NCI-H226 (cell line): ENCODE data around the gene TMEM225B.
A peak's percentile ranks its signal among the peaks of the same experiment; 100 is the strongest.
"Not testable (repeated sequence)": the region's sequence is repeated elsewhere in the genome, so short reads cannot be mapped to it uniquely, and the experiment has no call there.

Source experiments
- DNase-seq: peaks from one replicate; pipeline ENCODE4 v3.0.0-alpha.2; 2015

The TMEM225B gene, protein sequence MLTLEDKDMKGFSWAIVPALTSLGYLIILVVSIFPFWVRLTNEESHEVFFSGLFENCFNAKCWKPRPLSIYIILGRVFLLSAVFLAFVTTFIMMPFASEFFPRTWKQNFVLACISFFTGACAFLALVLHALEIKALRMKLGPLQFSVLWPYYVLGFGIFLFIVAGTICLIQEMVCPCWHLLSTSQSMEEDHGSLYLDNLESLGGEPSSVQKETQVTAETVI

DNA sequence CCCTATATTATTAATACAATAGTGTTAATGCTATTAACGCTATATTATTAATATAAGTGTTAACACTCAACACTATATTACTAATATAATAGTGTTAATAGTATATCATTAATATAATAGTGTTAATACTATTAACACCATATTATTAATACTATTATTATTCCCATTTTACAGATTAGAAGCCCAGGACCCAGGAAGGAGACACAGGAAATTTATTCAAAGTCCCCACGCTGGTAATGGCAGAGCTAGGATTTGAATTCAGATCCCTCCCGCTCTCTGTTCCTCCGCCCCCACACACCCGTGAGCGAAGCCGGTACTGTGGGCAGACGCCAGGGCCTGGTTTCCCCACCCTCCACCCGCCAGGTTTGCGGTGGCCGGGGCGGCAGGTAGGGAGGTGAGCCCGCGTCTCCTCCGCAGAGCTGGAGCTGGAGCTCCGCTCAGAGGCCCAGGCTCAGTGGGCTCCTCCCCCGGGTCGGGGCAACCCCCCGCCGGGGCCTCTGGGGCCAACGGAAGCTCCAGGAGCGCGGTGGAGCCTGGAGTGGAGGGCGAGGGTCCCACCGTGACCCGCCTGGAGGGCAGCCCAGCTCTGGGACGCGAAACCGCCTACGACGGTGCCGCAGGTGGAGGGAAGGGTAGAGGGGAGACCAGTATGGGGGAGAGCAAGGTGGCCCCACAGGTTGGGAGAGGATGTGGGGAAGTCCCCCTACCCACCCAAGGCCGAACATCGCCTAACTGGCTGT, at the start of gene TMEM225B:
Gene TMEM225B, plus strand, starts transcription at position 506 of the 740 bp plus-strand sequence. CDS start 6,122 bp downstream, outside the sequence.
- DNase-seq, result no peak

GRCh38 chr7:99549545-99549944, 48.5 kb upstream of the TMEM225B start:
- DNase-seq, result not testable (repeated sequence)

GRCh38 chr7:99551334-99551733, 46.7 kb upstream of the TMEM225B start:
- DNase-seq, result no peak

- peak; percentile 92 for DNase-seq
These were observed 46.2 kb upstream of the TMEM225B start, which contains the start of gene FAM200A for GRCh38 chr7:99551767-99552463. TSS of gene FAM200A (minus strand) at chr7:99552114. CDS start at chr7:99548407, 3,707 bp downstream.

DNA sequence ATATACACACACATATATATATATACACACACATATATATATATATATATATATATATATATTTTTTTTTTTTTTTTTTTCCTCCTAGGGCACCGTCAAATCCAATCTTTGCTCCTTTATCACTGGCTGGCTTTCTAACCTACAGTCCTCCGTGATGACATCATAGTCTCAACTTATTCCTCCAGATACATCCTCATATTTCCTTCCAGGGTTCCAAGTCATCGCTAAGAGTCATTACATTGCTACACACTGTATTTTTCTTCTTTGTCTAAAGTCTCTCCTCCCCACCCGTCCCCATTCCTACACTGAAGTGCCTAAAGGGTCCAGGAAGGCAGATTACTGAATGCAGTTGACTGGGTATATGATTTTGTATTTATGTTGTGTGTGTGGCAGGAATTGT, 45.0 kb upstream of the TMEM225B start:
- DNase-seq, result no peak

DNA sequence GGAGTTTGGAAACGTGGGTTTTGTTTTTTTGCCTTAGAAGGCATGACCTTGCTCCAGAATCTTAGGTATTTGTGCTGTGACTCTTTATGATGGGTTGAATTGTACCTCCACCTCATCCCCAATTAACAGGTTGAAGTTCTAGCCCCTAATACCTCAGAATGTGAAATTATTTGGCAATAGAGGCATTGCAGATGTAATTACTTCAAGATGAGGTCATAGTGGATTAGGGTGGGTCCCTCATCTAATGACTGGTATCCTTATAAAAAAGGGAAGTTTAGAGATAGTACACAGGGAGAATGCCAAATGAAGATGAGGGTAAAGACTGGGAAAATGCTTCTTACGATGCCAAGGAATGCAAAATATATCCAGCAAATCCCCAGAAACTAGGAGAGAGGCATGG, 43.1 kb upstream of the TMEM225B start:
- DNase-seq, result no peak

DNA sequence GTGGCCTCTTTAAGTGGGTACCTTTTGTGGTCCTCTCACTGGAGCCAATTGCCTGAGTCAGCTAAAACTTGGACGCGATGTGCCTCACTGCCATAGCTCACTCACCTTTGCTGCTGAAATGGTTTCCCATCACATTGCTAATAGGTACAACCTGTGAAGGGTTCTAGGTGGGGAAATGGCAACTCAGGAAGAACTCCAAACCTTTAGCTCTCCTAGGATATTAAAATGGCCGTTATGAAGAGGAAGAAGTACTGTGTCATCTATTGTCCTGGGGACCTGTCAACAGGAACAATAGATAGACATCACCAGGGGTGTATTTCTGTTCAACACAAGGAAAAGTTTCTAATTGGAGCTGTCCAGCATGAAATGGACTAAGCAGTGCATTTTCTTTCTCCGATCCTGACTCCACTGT, 40.9 kb upstream of the TMEM225B start:
- DNase-seq, result no peak

DNA sequence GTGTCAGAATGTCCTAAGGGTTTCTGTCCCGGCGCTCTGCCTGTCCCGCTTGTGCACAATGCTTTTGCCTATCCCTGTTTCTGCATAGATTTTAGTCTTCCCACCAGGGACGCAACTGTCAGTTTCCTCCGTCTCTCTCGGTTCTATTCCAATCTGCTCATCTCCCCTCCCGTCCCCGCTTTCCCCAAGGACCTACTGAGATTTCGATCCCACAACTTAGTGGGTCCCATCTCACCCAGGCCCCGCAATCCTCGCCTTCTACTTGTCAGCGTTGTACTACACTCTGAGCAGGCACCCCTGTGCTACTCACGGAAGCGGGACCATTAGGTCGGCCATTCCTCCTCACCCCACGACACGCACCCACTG, 40.1 kb upstream of the TMEM225B start:
- DNase-seq, result no peak

- DNase-seq, result peak; percentile 85
These were observed 39.5 kb upstream of the TMEM225B start, which contains the start of gene ZNF655 for GRCh38 chr7:99558306-99559174. TSS of gene ZNF655 (plus strand) at chr7:99558642. CDS start at chr7:99560560, 1,918 bp downstream.

DNA sequence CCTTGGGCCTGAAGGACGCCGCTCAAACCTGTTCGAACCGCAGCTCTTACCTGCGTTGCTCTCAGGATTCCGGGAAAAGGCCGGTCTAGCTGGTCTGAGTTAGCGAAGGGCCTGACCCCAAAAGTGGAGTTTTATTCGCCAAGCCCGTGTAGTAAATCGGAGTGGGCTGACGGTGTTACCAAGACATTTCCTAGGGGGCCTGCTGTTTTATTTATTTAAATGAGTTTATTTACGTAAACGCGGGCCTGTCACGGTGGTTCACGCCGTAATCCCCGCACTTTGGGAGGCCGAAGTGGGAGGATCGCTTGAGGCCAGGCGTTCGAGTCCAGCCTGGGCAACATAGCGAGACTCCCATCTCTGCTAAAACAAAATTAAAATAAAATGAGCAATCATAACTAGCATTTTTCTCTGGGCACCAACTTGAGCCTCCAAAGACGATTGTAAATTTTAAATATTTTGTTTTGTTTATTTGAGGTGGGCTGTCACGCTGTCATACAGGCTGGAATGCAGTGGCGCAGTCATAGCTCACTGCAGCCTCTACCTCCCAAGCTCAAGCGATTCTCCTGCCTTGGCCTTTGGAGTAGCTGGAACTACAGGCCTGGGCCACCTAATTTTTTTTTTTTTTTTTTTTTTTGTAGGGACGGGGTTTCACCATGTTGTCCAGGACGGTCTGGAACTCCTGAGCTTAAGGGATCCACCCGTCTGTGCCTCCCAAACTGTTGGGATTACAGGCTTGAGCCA, 38.7 kb upstream of the TMEM225B start:
- no peak for DNase-seq

DNA sequence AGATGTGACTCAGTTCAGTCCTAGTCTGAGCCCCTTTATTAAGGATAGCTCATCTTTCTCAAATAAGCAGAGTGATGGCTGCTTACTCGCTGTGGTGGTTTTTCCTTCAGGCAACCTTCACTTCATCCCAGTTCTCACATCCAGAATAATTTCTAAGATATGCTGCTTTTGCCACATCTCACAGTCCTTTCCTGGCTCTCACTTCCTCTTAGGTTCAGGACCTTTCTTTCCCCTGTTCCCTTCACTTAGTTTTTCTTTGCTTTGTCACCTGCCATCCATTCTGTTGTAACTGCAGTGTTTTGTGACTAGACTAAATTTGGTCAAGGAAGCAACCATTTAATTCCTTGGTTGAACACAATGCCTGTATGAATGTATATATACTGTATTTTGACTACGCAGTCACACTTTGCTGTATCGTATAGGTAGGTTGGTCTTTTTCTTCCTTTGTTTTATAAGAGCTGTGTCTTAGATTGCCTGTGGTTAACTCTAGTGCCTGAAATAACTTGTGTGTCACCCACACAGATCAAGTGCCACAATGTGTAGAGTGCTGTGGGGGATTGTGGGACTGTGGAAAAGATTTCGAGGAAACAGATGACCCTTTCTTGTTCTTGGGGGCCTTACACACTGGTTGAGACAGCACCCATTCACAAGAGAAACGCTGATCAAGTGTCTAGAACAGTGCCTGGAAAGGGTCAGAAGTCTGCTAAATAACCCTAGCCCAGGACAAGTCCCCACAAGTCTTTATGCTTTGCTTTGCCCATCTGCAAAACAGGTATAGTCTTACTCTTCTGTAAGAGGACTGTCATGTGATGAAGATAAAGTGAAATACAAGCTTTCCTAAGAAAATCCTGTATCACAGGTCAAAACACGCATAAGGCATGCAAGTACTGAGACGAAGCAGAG, 37.0 kb upstream of the TMEM225B start:
- no peak for DNase-seq

DNA sequence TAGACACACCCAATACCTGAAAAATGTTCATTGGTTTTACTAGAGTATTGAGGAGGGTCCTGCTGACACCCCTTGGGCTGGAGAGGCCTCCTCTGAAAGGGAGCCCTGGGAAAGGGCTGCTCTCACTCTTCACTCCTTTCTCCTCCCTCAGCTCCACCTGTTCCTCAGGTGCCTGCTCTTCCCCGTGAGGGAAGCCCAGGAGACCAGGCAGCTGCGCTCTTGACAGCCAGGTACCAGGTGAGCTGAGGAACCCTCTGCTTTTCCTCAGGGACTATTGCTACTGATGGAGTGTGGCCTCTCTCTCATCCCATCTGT, 36.4 kb upstream of the TMEM225B start:
- no peak for DNase-seq

- DNase-seq, result no peak
These were observed 35.8 kb upstream of the TMEM225B start for GRCh38 chr7:99562114-99562784.

DNA sequence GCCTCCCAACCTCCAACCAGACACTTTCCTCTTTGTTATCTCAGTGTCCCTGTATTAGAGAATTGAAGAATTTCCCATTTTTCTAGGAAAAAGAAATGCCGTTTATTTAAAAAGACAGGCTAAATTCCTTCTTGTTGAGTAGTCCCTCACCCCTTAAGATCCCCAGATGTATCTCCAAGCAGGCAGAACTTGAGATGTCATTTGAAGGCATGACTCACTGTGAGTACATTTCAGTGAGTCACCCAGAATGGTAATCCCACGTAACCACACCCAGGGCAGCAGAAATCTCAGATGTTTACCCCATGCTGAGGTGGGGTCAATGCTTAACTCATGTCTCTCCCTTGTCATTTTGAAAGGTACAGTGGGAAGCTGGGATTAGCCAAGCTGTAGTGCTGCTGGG, 35.2 kb upstream of the TMEM225B start:
- DNase-seq, result peak; percentile 96

- peak; percentile 88 for DNase-seq
These were observed 34.4 kb upstream of the TMEM225B start for GRCh38 chr7:99563650-99564049.

GRCh38 chr7:99568770-99569169, 29.3 kb upstream of the TMEM225B start:
- DNase-seq, result not testable (repeated sequence)

DNA sequence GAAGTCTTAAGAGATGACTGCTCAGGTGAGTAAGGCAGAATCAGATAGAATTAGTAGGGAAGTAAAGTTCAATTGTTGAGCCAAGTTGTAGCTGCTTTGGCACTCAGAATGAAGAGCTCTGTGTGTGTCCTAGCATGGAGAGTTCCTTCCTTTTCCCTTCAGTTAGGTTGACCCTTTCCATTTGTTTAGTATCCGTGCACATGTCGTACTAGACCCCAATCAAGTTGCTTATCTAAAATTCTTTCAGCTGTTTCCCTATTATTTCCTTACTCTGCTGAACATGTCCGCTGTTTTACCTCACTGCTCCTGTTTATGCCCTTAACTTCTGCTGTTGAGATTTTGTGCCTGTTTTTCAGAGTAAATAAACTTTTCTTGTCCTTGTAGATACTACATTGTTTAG, 26.3 kb upstream of the TMEM225B start:
- DNase-seq, result no peak

DNA sequence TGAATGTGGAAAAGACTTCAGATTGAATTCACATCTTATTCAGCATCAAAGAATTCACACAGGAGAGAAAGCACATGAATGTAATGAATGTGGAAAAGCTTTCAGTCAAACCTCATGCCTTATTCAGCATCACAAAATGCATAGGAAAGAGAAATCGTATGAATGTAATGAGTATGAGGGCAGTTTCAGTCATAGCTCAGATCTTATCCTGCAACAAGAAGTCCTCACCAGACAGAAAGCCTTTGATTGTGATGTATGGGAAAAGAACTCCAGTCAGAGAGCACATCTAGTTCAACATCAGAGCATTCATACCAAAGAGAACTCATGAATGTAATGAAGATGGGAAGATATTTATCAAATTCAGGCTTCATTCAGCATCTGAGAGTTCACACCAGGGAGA, 24.8 kb upstream of the TMEM225B start:
- no peak for DNase-seq

DNA sequence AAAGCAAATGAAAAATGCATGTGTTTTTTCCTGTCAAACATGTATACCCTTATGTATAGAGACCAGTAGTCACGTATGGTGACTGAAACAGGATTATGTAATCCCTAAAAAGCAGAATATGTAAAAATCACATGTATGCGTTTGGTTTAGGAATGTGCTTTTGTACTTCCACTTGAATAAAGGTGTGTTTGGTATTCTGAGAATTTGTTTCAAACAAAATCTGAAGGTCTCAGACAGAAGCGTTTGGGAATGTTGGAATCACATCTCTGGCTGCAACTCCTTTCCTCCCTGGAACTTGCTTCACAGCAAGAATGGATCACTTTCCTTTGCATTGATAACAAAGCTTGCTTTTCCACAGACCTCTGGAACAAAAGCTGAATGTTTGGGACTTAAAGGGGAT, 21.8 kb upstream of the TMEM225B start:
- no peak for DNase-seq

GRCh38 chr7:99579281-99579955, 18.6 kb upstream of the TMEM225B start:
- no peak for DNase-seq
